GM18498 (cell line): ENCODE results near the gene FBXO33.
"Not testable (repeated sequence)": the region's sequence is repeated elsewhere in the genome, so short reads cannot be mapped to it uniquely, and the experiment has no call there.

Experiments
- ATAC-seq: cut with Tn5 transposase; IDR thresholded peaks from one replicate; pipeline ENCODE4 v1.9.1; 2021; ENCODE audit warnings: mild to moderate bottlenecking, moderate library complexity; ENCODE audit not compliant: unreplicated experiment

FBXO33 gene

GRCh38 chr14:39374851-39375250, 57.4 kb downstream of the FBXO33 start:
- ATAC-seq, result no peak

- ATAC-seq, result no peak
These were observed 59.6 kb downstream of the FBXO33 start for GRCh38 chr14:39372656-39373055.

- no peak for ATAC-seq
These were observed 61.8 kb downstream of the FBXO33 start for GRCh38 chr14:39370415-39370814.

GRCh38 chr14:39369029-39369428, 63.2 kb downstream of the FBXO33 start:
- no peak for ATAC-seq

GRCh38 chr14:39368261-39368959, 63.8 kb downstream of the FBXO33 start:
- ATAC-seq, result no peak

- ATAC-seq, result no peak
These were observed 64.9 kb downstream of the FBXO33 start for GRCh38 chr14:39367387-39367751.

- ATAC-seq, result no peak
These were observed 65.5 kb downstream of the FBXO33 start for GRCh38 chr14:39366460-39367386.

GRCh38 chr14:39365354-39365753, 66.9 kb downstream of the FBXO33 start:
- no peak for ATAC-seq

- no peak for ATAC-seq
These were observed 67.7 kb downstream of the FBXO33 start for GRCh38 chr14:39364509-39364908.

GRCh38 chr14:39361556-39361955, 70.7 kb downstream of the FBXO33 start:
- ATAC-seq, result not testable (repeated sequence)

GRCh38 chr14:39360316-39360715, 71.9 kb downstream of the FBXO33 start:
- no peak for ATAC-seq

GRCh38 chr14:39359069-39359468, 73.2 kb downstream of the FBXO33 start:
- not testable (repeated sequence) for ATAC-seq

GRCh38 chr14:39351708-39352107, 80.5 kb downstream of the FBXO33 start:
- no peak for ATAC-seq

GRCh38 chr14:39350866-39351265, 81.4 kb downstream of the FBXO33 start:
- no peak for ATAC-seq
